GM18505 (cell line): ENCODE results near the gene ALG5.

Experiments used
- ATAC-seq: cut with Tn5 transposase; IDR thresholded peaks from one replicate; pipeline ENCODE4 v1.9.1; 2021; ENCODE audit not compliant: unreplicated experiment
- POLR2A ChIP-seq: IDR thresholded peaks from 4 replicates; pipeline ENCODE4 v1.6.1; 2011; ENCODE audit warnings: borderline replicate concordance; ENCODE audit not compliant: insufficient read depth, insufficient read length; ENCODE audit errors: extremely low read depth

Gene ALG5

GRCh38 chr13:37010424-37010823, 11.3 kb upstream of the ALG5 start:
- TF ChIP-seq POLR2A: no peak

DNA sequence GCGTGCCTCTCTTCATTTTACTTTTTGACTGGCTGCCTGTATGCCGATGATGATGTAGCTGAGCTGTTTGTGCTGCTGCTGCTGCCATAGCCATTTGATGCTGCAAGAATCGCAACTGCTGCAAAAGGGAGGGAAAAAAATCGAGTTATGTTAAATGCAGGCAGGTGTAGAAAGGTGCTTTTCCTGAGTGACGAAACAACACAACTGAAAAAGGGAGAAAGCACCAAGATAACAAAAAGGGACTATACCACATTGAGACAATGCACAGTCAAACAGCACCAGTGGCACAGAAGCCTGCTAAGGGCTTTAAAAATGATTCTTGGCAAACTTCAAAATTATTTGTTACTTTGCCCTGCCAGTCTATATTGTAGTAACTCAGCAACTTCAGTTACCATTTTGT, 10.6 kb upstream of the ALG5 start:
- no peak for ATAC-seq
- no peak for TF ChIP-seq POLR2A

More at GRCh38 chr13:37010424-37010823, 11.3 kb upstream of the ALG5 start:
- ATAC-seq: no peak

GRCh38 chr13:37001921-37002250, 2.7 kb upstream of the ALG5 start:
- ATAC-seq: no peak
- no peak for TF ChIP-seq POLR2A

DNA sequence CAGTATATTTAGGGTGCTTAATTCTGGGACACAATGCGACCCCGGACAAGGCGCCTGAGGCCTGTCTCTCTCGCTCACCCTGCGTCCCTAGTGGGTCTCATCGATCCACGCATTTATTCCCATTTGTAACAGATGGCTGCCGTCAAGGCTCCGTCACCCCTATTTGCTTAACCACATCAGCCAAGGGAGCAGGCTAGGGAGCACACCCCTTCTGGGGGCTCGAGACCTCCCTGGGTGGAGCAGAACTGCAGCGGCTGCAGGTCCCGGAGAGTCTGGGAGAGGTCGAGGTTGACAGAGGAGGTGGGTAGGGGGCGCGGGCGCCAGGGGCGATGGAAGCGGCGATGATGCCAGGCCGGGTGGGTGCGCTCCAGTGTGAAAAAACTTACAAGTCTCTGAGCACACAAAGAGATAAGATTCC, 507 bp downstream of the ALG5 start:
- no peak for TF ChIP-seq POLR2A
- ATAC-seq: no peak

GRCh38 chr13:36997716-36998427, 1.3 kb downstream of the ALG5 start:
- ATAC-seq: no peak

GRCh38 chr13:36992362-36992761, 6.8 kb downstream of the ALG5 start:
- no peak for ATAC-seq
- TF ChIP-seq POLR2A: no peak

More at GRCh38 chr13:36997716-36998427, 1.3 kb downstream of the ALG5 start:
- TF ChIP-seq POLR2A: no peak

GRCh38 chr13:36986462-36987240, 12.5 kb downstream of the ALG5 start:
- no peak for TF ChIP-seq POLR2A
- no peak for ATAC-seq

DNA sequence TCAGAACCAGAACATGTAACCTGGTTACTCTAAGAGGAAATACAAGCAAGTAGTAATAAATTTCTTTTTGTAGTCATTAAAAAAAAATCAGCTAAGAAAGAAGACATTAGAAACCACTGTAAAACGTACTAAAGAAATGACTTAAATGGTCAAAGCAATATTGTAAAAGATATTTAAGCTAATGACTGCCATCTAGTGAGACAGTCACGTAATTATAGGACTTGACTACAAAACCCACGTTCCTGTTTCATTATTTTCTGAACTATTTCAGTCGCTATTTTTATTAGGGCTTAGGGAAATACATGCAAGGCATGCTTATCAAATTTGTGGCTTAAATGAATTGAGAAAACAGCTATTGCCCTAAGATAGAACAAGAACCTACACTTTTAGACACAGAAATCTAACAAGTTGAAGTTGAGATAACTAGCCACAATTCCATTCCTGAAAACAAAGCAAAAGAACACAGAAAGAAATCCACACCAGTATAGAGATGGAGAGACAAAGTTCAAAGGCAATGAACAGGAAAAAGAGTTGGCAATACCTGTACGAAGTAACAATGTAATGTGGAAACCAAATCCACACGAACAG, 17.9 kb downstream of the ALG5 start:
- ATAC-seq: no peak
- no peak for TF ChIP-seq POLR2A

- TF ChIP-seq POLR2A: no peak
- ATAC-seq: no peak
Observed at GRCh38 chr13:36979361-36980050, 19.6 kb downstream of the ALG5 start.

DNA sequence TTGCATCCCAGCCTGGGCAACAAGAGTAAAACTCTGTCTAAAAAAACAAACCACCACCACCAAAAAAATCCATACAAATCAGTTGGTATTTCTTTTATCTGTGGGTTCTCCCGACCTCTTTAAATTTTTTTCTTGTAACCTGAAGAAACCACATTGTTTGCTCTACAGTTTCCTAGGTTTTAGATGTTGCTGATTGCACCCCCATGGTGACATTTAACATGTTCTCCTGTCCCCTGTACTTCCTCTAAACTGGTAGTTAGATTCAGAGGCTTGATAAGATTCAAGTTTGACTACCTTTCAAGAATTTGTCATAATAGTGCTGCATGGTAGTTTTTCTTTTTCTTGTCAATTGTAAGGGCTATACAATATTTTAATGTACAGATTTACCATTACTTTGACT, 24.0 kb downstream of the ALG5 start:
- no peak for TF ChIP-seq POLR2A
- no peak for ATAC-seq

DNA sequence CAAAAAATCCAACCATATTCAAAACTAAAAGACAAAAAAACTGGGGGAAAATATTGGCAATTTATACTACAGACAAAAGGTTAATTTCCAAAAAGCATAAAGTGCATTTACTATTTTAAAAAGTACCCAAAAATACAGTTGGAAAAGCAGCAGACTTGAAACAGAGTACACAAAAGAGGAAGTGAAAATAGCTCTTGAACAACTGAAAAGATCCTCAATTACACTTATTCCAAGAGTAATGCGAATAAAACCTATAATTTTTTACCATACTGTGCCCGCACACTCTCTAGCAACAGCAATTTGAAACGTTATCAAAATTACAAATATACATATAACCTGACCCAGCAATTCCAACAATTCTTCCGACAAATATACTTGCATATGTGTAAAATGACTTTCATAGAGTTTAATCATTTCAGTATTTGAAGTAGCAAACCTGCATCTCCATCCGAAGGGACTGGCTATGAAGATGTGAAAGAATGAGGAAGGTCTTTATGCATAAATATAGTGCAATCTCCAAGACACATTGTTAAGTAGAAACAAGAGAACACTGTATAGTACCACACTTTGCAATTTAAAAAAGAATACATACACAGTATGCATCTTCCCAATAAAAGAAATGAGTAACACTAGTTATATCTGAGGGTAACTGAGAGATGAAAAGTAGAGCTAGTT, 25.4 kb downstream of the ALG5 start:
- ATAC-seq: peak; percentile 82
- TF ChIP-seq POLR2A: no peak

GRCh38 chr13:36973009-36973408, 26.1 kb downstream of the ALG5 start:
- TF ChIP-seq POLR2A: no peak
- peak; percentile 6 for ATAC-seq

GRCh38 chr13:36966404-36966803, 32.7 kb downstream of the ALG5 start:
- TF ChIP-seq POLR2A: no peak
- no peak for ATAC-seq
